HG03575 (cell line): ENCODE measurements around the gene NPEPL1.

Experiments used
- ATAC-seq: cut with Tn5 transposase; IDR thresholded peaks from one replicate; pipeline ENCODE4 v1.9.1; 2021; ENCODE audit not compliant: unreplicated experiment, insufficient number of reproducible peaks, low FRiP score; ENCODE audit errors: extremely low read depth

NPEPL1 gene

GRCh38 chr20:58677079-58677604, 15.5 kb upstream of the NPEPL1 start:
- no peak for ATAC-seq

GRCh38 chr20:58677808-58678207, 14.8 kb upstream of the NPEPL1 start:
- ATAC-seq: no peak

GRCh38 chr20:58678806-58679205, 13.8 kb upstream of the NPEPL1 start:
- no peak for ATAC-seq

- ATAC-seq: no peak
Measured at GRCh38 chr20:58682656-58683531, 9.7 kb upstream of the NPEPL1 start.

- ATAC-seq: no peak
Measured at GRCh38 chr20:58684291-58684690, 8.3 kb upstream of the NPEPL1 start.

- ATAC-seq: no peak
Measured at GRCh38 chr20:58685988-58686387, 6.6 kb upstream of the NPEPL1 start.

GRCh38 chr20:58688414-58688813, 4.2 kb upstream of the NPEPL1 start:
- no peak for ATAC-seq

GRCh38 chr20:58688840-58689239, 3.8 kb upstream of the NPEPL1 start:
- ATAC-seq: no peak

- no peak for ATAC-seq
Measured at GRCh38 chr20:58690396-58691135, 2.0 kb upstream of the NPEPL1 start.

- no peak for ATAC-seq
Measured at GRCh38 chr20:58691773-58692578, 624 bp upstream of the NPEPL1 start.

- ATAC-seq: no peak
Measured at GRCh38 chr20:58693226-58694006, 816 bp downstream of the NPEPL1 start.

- no peak for ATAC-seq
Measured at GRCh38 chr20:58694241-58695083, 1.9 kb downstream of the NPEPL1 start.

GRCh38 chr20:58695084-58695722, 2.6 kb downstream of the NPEPL1 start:
- no peak for ATAC-seq

GRCh38 chr20:58695895-58696375, 3.3 kb downstream of the NPEPL1 start:
- no peak for ATAC-seq

- ATAC-seq: no peak
Measured at GRCh38 chr20:58696411-58696961, 3.9 kb downstream of the NPEPL1 start.

- ATAC-seq: no peak
Measured at GRCh38 chr20:58697201-58697866, 4.7 kb downstream of the NPEPL1 start.
